Lung (tissue), 12 donors: Measurements from ENCODE around the gene ATXN10. TPM values are rescaled to one million over a fixed set of nuclear protein-coding genes. Genes with fewer than 3 reads are reported as not detected.

ENCODE experiments used
- ATAC-seq: fragments of 200-7000 bp; cut with Tn5 transposase; one replicate; pipeline ENCODE4 v1.9.1; 2020; ENCODE audit warnings: moderate number of reproducible peaks; ENCODE audit not compliant: insufficient read depth, low FRiP score
- DNase-seq, 3 donors: peaks; one replicate each; pipeline ENCODE4 v3.0.0-alpha.2; 2013 to 2017
- H3K27ac ChIP-seq, 2 donors: one replicate each; pipeline ENCODE4 v1.5.1; 2013; ENCODE audit warnings: mild to moderate bottlenecking in 2 of 2, moderate library complexity in 2 of 2, control low read depth in 1 of 2, inconsistent platforms in 1 of 2, low read depth in 1 of 2, low read length in 1 of 2
- H3K27me3 ChIP-seq, 3 donors: one replicate each; pipeline ENCODE4 v1.5.1; 2013; ENCODE audit warnings: low read length in 2 of 3; ENCODE audit not compliant: control insufficient read depth in 3 of 3, insufficient read depth in 3 of 3
- H3K36me3 ChIP-seq, 4 donors: one replicate each; pipeline ENCODE4 v1.5.1; 2013; ENCODE audit warnings: low read length in 4 of 4, mild to moderate bottlenecking in 1 of 4, moderate library complexity in 1 of 4; ENCODE audit not compliant: control insufficient read depth in 4 of 4, insufficient read depth in 4 of 4
- H3K4me1 ChIP-seq, 5 donors: one replicate each; pipeline ENCODE4 v1.5.1; 2013; ENCODE audit warnings: low read length in 5 of 5, mild to moderate bottlenecking in 2 of 5, moderate library complexity in 1 of 5; ENCODE audit not compliant: control insufficient read depth in 5 of 5, insufficient read depth in 5 of 5
- H3K4me3 ChIP-seq: one replicate; pipeline ENCODE4 v1.5.1; 2013; ENCODE audit warnings: mild to moderate bottlenecking, control low read depth, moderate library complexity
- H3K9ac ChIP-seq, 2 donors: one replicate each; pipeline ENCODE4 v1.5.1; 2013; ENCODE audit warnings: low read length in 2 of 2, control low read depth in 1 of 2; ENCODE audit not compliant: insufficient read depth in 1 of 2
- H3K9me3 ChIP-seq, 4 donors: one replicate each; pipeline ENCODE4 v1.5.1; 2013; ENCODE audit warnings: low read length in 3 of 4, mild to moderate bottlenecking in 1 of 4, moderate library complexity in 1 of 4; ENCODE audit not compliant: control insufficient read depth in 4 of 4, insufficient read depth in 3 of 4
- CTCF ChIP-seq: IDR thresholded peaks from 2 replicates; pipeline ENCODE4 v1.5.1; 2012; ENCODE audit warnings: mild to moderate bottlenecking; ENCODE audit errors: control extremely low read depth, extremely low read depth
- WGBS, 2 donors: extraction: QIAGEN DNeasy Blood & Tissue Kit; methylation state at CpG; one replicate each; pipeline ENCODE4 v1.1.7; 2013; 5-methylcytosine and 5-hydroxymethylcytosine counted together
- polyA plus RNA-seq, 2 donors: library from polyadenylated mRNA; stranded (reverse); fragments of 200-250 nt; gene quantifications; one replicate each; pipeline ENCODE4 v1.2.1, GENCODE V29; 2013
- total RNA-seq, 2 donors: library from RNA; depleted of rRNA in 1 of 2; stranded (reverse); fragments of >200 nt in 1 of 2; gene quantifications; one replicate each; pipeline ENCODE4 v1.2.1, GENCODE V29; 2014 to 2021
- donor health status: control.
- donor health status: control.
- donor health status: Bipolar disorder and iron deficiency.
- donor health status: healthy.
- donor health status: DM: yes; HTN: yes; CAD: no.

The ATXN10 gene
- total and polyA plus RNA-seq, 4 donors = 41.9 to 164 (median 92.2) TPM

- no peak for ATAC-seq
- TF ChIP-seq CTCF = no peak
Measured at GRCh38 chr22:45775569-45776312, 104.1 kb downstream of the ATXN10 start.

GRCh38 chr22:45776313-45776585, 104.6 kb downstream of the ATXN10 start:
- Histone ChIP-seq H3K4me1 (peaks cover 0 to 1% (median 0%) of the 10 kb centered on the region in 5 donors), H3K9me3 (peaks cover 0 to 3% (median 0%) of the 10 kb centered on the region in 4 donors), H3K9ac (no peak overlapping the region), H3K27me3 (no peaks in the 10 kb centered on the region), H3K27ac (no peak overlapping the region), H3K4me3 (no peak overlapping the region), H3K36me3 (peaks cover 0 to 10% (median 4%) of the 10 kb centered on the region in 4 donors)
- ATAC-seq (no peak), DNase-seq (no peak)
- 95 to 97% methylated on average over 2 of the region's 2 CpGs for WGBS, 2 donors
- TF ChIP-seq CTCF = no peak

More at GRCh38 chr22:45775569-45776312, 104.1 kb downstream of the ATXN10 start:
- H3K9me3 ChIP-seq = peaks cover 0 to 3% (median 1%) of the 10 kb centered on the region in 4 donors
- H3K9ac ChIP-seq = no peak overlapping the region
- WGBS, 2 donors = 86 to 92% methylated on average over 14 of the region's 14 CpGs
- no peaks in the 10 kb centered on the region for H3K27me3 ChIP-seq
- H3K4me1 ChIP-seq = peaks cover 0 to 1% (median 0%) of the 10 kb centered on the region in 5 donors
- no peak overlapping the region for H3K4me3 ChIP-seq
- H3K27ac ChIP-seq = no peak overlapping the region
- H3K36me3 ChIP-seq = peaks cover 0 to 10% (median 4%) of the 10 kb centered on the region in 4 donors
- DNase-seq = no peak

GRCh38 chr22:45777046-45777851, 105.6 kb downstream of the ATXN10 start:
- DNase-seq (no peak), ATAC-seq (no peak)
- WGBS, 2 donors = 83 to 90% methylated on average over 6 of the region's 6 CpGs
- Histone ChIP-seq H3K27ac (no peak overlapping the region), H3K4me1 (peaks cover 0 to 1% (median 0%) of the 10 kb centered on the region in 5 donors), H3K9me3 (peaks cover 0 to 3% (median 0%) of the 10 kb centered on the region in 4 donors), H3K27me3 (no peaks in the 10 kb centered on the region), H3K4me3 (no peak overlapping the region), H3K36me3 (peaks cover 0 to 10% (median 4%) of the 10 kb centered on the region in 4 donors), H3K9ac (no peak overlapping the region)
- TF ChIP-seq CTCF = no peak
